Karpas-422 (cell line): ENCODE measurements around the gene FCRLB. TPM values are rescaled to one million over a fixed set of nuclear protein-coding genes. Genes with fewer than 3 reads are reported as not detected.
A peak's percentile ranks its signal among the peaks of the same experiment; 100 is the strongest.

Source experiments
- DNase-seq: peaks from one replicate; pipeline ENCODE4 v3.0.0-alpha.2; 2015
- H2AFZ ChIP-seq: fragments of 200-600 bp; sonication (generic); 2 replicates; pipeline ENCODE4 v1.6.1; 2014; ENCODE audit warnings: antibody characterized with exemption, low read length, mixed read lengths
- H3K27ac ChIP-seq: fragments of 200-600 bp; sonication (generic); 2 replicates; pipeline ENCODE4 v1.5.1; 2014; ENCODE audit warnings: mild to moderate bottlenecking, low read length, moderate library complexity
- H3K27me3 ChIP-seq: fragments of 200-600 bp; sonication (generic); 2 replicates; pipeline ENCODE4 v1.6.1; 2014; ENCODE audit warnings: low read length, mixed read lengths
- H3K36me3 ChIP-seq: fragments of 200-600 bp; sonication (generic); 2 replicates; pipeline ENCODE4 v1.6.1; 2014; ENCODE audit warnings: low read length, mixed read lengths; ENCODE audit not compliant: insufficient read depth
- H3K4me1 ChIP-seq: fragments of 200-600 bp; sonication (generic); 2 replicates; pipeline ENCODE4 v1.6.1; 2014; ENCODE audit warnings: mild to moderate bottlenecking, low read length, mixed read lengths
- H3K4me2 ChIP-seq: fragments of 200-600 bp; sonication (generic); 2 replicates; pipeline ENCODE4 v1.6.1; 2014; ENCODE audit warnings: low read length, low read depth, mild to moderate bottlenecking; ENCODE audit not compliant: poor library complexity, severe bottlenecking
- H3K4me3 ChIP-seq: fragments of 200-600 bp; sonication (generic); 2 replicates; pipeline ENCODE4 v1.5.1; 2014; ENCODE audit warnings: mild to moderate bottlenecking, antibody characterized with exemption, low read length, mixed read lengths
- H3K79me2 ChIP-seq: fragments of 200-600 bp; sonication (generic); 2 replicates; pipeline ENCODE4 v1.6.1; 2014; ENCODE audit warnings: mild to moderate bottlenecking, low read length, mixed read lengths
- H3K9ac ChIP-seq: fragments of 200-600 bp; sonication (generic); 2 replicates; pipeline ENCODE4 v1.6.0; 2014; ENCODE audit warnings: low read length
- H3K9me2 ChIP-seq: fragments of 200-600 bp; sonication (generic), shearing (Covaris generic); replicated peaks from 2 replicates; pipeline ENCODE4 v1.6.0; 2014; ENCODE audit warnings: mild to moderate bottlenecking, low read length, moderate library complexity; ENCODE audit not compliant: insufficient read depth
- H3K9me3 ChIP-seq: fragments of 300-700, 200-600 bp; sonication (generic); 2 replicates; pipeline ENCODE4 v1.6.1; 2014; ENCODE audit warnings: low read length, mixed read lengths
- H4K20me1 ChIP-seq: fragments of 200-600 bp; sonication (generic); 2 replicates; pipeline ENCODE4 v1.6.1; 2014; ENCODE audit warnings: mild to moderate bottlenecking, antibody characterized with exemption, low read length, low read depth; ENCODE audit not compliant: insufficient read depth
- total RNA-seq: library from RNA; depleted of rRNA; stranded (reverse); fragments of >200 nt; shearing (Covaris generic); gene quantifications from 2 replicates; pipeline ENCODE4 v1.2.3, GENCODE V29; 2014; ENCODE audit warnings: low replicate concordance

FCRLB gene
- total RNA-seq, 1 experiment from 2014 or later: 937 TPM

DNA sequence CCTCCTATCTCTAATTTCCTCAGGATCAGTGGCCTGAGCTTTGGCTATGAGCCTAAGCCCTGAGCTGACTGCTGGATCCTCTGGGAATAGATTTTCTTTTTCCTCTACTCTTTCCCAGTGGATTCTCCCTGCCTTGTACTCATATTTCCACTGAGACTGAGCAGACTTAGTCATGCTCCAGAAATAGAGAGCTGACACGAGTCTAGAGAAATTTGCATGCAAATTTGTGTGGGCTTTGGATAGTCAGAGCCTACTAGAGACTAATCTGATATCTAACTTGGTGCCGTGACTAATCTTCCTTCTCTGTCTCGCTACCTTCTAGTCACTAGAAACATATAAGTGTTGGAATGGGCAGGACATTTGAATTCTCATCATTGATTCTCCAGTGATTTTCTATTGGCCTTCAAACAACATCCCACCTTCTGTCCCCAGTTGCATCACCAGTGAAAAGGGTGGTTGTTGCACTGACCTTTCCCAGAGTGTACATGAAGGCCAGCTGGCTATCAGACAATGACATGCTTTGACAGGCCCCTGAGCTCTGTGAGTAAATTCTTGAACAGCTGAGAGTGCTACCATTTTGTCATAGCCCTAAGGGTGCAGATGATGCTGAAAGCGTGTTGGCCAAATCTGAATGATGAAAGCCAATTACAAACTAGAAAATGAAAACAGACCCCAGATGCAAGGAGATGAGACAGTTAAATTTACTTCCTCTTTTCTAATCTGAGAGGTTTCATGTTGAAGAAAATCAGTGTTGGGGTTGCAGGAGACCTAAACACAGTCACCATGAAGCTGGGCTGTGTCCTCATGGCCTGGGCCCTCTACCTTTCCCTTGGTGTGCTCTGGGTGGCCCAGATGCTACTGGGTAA lies 14.6 kb upstream of the FCRLB start, which contains the start of gene FCRLA:
Gene FCRLA (plus strand): TSS at position 748 of the 866 bp plus-strand sequence. CDS start 36 bp downstream, at position 784.
- no peaks in the 10 kb centered on the region for H4K20me1 ChIP-seq
- H3K9me3 ChIP-seq: no peaks in the 10 kb centered on the region
- H3K36me3 ChIP-seq: peaks cover 22% of the 10 kb centered on the region
- H3K4me2 ChIP-seq: peak within 1 kb of the TSS; percentile 81
- no peaks in the 10 kb centered on the region for H3K9me2 ChIP-seq
- peak within 1 kb of the TSS; percentile 76 for H3K9ac ChIP-seq
- no peaks in the 10 kb centered on the region for H3K27me3 ChIP-seq
- H2AFZ ChIP-seq: no peak within 1 kb of the TSS
- H3K27ac ChIP-seq: peak within 1 kb of the TSS; percentile 95
- DNase-seq: peak; percentile 98
- H3K79me2 ChIP-seq: peaks cover 33% of the 10 kb centered on the region
- H3K4me3 ChIP-seq: peak within 1 kb of the TSS; percentile 68
- peaks cover 81% of the 10 kb centered on the region for H3K4me1 ChIP-seq

DNA sequence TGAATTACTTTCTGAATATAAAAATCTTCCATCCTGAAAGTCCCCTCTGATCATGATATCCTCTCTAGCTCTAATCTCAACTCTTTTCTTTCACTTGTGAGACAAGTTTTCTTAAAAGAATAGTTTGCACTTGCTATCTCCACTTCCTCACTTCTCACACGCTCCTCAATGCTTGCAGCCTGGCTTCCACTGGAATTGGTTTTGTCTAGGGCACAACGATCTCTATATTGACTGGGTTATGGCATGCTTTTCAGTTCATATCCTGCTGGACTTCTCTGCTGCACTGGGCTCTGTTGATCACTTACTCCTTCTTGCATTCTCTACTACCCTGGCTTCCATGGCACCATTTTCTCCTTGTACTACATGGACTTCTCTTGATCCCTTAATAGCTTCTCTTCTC lies 13.8 kb upstream of the FCRLB start:
- Histone ChIP-seq H3K9ac (peak overlapping the region; percentile 76), H3K4me1 (peaks cover 89% of the 10 kb centered on the region), H3K4me3 (peak overlapping the region; percentile 68), H3K9me2 (no peaks in the 10 kb centered on the region), H3K4me2 (peak overlapping the region; percentile 81), H3K27ac (peak overlapping the region; percentile 95), H4K20me1 (no peaks in the 10 kb centered on the region), H3K36me3 (peaks cover 30% of the 10 kb centered on the region), H3K9me3 (no peaks in the 10 kb centered on the region), H3K27me3 (no peaks in the 10 kb centered on the region), H3K79me2 (peaks cover 33% of the 10 kb centered on the region), H2AFZ (no peak overlapping the region)
- DNase-seq: peak; percentile 82

DNA sequence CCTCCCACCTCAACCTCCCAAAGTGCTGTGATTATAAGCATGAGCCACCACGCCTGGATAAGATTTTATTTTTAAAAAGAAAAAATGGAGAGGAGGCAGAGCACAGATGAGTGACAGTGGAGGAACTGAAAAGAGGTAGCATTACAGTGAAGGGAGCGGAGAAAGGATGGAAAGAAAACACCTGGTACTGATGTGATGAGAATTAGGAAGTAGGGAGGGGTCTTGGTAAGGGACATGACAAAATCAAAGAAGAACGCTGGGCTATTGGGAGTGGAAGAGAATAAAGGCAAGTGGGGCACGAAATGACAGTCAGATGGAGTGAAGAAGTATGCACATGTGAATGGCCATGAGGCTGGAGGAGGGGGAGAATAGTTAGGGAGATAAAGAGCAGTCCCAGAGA lies 12.0 kb upstream of the FCRLB start:
- peak overlapping the region; percentile 76 for H3K9ac ChIP-seq
- DNase-seq: peak; percentile 75
- H3K27ac ChIP-seq: peak overlapping the region; percentile 95
- H3K79me2 ChIP-seq: peaks cover 33% of the 10 kb centered on the region
- peak overlapping the region; percentile 68 for H3K4me3 ChIP-seq
- no peak overlapping the region for H2AFZ ChIP-seq
- peaks cover 41% of the 10 kb centered on the region for H3K36me3 ChIP-seq
- no peaks in the 10 kb centered on the region for H3K27me3 ChIP-seq
- H3K9me2 ChIP-seq: no peaks in the 10 kb centered on the region
- no peaks in the 10 kb centered on the region for H4K20me1 ChIP-seq
- H3K4me2 ChIP-seq: peak overlapping the region; percentile 81
- no peaks in the 10 kb centered on the region for H3K9me3 ChIP-seq
- H3K4me1 ChIP-seq: peaks cover 86% of the 10 kb centered on the region

DNA sequence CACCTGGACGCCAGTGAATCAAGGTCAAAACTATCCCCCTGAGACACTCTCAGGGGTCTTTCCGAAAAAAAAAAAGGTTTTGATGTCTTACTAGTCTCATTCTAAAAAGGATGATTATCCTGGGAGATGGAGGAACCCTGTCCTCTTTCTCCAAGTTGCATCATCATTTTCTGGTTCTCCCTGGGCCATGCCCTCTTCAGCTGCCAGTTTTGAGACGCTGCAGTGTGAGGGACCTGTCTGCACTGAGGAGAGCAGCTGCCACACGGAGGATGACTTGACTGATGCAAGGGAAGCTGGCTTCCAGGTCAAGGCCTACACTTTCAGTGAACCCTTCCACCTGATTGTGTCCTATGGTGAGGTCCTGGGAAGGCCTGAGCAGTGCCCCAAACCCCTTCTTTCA lies 10.8 kb upstream of the FCRLB start:
- Histone ChIP-seq H3K27ac (peak overlapping the region; percentile 95), H3K4me2 (peak overlapping the region; percentile 81), H2AFZ (no peak overlapping the region), H4K20me1 (no peaks in the 10 kb centered on the region), H3K36me3 (peaks cover 41% of the 10 kb centered on the region), H3K27me3 (no peaks in the 10 kb centered on the region), H3K79me2 (peaks cover 33% of the 10 kb centered on the region), H3K9ac (peak overlapping the region; percentile 76), H3K9me2 (no peaks in the 10 kb centered on the region), H3K4me3 (peak overlapping the region; percentile 68; the same call in 1 of the 2 replicates), H3K9me3 (no peaks in the 10 kb centered on the region), H3K4me1 (peaks cover 86% of the 10 kb centered on the region)
- peak; percentile 71 for DNase-seq

DNA sequence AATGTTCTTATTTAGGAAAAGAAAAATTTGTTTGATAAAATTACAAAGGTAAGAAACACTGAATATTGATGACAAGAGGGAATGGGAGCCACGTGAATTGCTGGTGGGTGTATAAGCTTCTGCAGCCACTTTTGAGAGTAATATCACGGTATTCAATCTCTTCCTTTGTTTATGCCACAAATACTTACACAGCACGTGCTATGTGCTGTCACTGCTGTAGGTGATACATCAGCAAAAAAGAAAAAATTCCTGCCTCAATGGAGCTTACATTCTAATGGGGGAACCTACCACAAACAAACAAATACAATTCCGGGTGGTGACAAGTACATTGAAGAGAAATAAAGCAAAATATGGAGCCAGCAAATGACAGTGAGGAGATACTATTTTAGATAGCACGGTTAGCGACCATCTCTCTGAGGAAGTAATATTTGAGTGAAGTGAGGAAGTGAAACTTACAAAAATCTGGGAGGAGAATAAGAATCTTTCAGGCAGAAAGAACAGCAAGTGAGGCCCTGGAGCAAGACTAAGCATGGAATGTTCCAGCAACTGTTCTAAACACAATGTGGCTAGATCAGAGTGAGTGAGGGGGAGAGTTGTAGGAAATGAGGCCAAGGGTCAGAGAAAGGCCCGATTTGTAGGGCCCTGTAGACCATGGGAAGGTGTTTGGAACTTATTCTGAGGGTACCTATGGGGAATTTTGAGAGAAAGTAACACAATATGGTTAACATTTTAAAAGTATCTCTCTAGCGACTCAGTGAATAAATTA lies 2.6 kb upstream of the FCRLB start:
- Histone ChIP-seq H3K9me3 (no peaks in the 10 kb centered on the region), H3K27ac (peak overlapping the region; percentile 95), H4K20me1 (peaks cover 19% of the 10 kb centered on the region), H3K4me1 (peaks cover 97% of the 10 kb centered on the region), H3K9ac (peak overlapping the region; percentile 66), H3K36me3 (peaks cover 19% of the 10 kb centered on the region), H3K4me3 (peak overlapping the region; percentile 43), H3K9me2 (no peaks in the 10 kb centered on the region), H2AFZ (no peak overlapping the region), H3K27me3 (no peaks in the 10 kb centered on the region), H3K79me2 (peaks cover 21% of the 10 kb centered on the region), H3K4me2 (peak overlapping the region; percentile 86)
- DNase-seq: peak; percentile 98

DNA sequence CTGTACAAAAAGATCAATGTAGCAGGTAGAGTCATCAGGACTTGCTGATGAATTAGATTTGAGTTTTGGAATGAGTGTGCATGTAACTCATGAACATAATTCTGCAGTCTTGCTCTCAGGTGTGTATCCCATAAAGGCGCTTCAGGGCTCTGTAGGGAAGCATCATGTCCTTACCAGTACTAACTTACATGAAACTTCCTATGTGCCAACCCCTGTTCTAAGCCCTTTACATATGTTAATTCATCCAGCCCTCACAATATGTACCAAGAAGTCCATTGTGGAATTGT lies 2.1 kb upstream of the FCRLB start:
- peaks cover 21% of the 10 kb centered on the region for H4K20me1 ChIP-seq
- peak overlapping the region; percentile 86 for H3K4me2 ChIP-seq
- peaks cover 23% of the 10 kb centered on the region for H3K36me3 ChIP-seq
- peaks cover 100% of the 10 kb centered on the region for H3K4me1 ChIP-seq
- H3K4me3 ChIP-seq: peak overlapping the region; percentile 43
- H3K9ac ChIP-seq: peak overlapping the region; percentile 66
- peak; percentile 68 for DNase-seq
- H2AFZ ChIP-seq: no peak overlapping the region
- H3K27me3 ChIP-seq: no peaks in the 10 kb centered on the region
- H3K9me3 ChIP-seq: no peaks in the 10 kb centered on the region
- H3K79me2 ChIP-seq: peaks cover 22% of the 10 kb centered on the region
- H3K9me2 ChIP-seq: no peaks in the 10 kb centered on the region
- H3K27ac ChIP-seq: peak overlapping the region; percentile 95

DNA sequence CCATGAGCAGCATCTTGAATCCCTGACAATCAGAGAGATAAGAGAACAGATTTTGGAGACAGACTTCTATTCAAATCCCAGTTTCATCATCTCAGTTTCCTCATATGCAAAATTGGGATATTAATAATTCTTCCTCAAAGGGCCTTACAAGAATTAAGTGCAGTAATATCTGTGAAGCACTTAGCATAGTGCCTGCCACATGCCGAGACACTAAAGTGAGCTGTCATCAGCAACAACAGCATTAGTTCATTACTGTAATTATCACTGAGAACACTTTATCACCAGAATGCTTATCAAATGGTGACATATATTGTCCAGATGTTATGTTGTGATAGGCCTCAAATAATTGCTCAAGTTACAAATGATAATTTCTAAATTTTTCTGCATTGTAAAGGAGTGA lies 922 bp upstream of the FCRLB start:
- DNase-seq: peak; percentile 99
- H3K79me2 ChIP-seq: peaks cover 22% of the 10 kb centered on the region

DNA sequence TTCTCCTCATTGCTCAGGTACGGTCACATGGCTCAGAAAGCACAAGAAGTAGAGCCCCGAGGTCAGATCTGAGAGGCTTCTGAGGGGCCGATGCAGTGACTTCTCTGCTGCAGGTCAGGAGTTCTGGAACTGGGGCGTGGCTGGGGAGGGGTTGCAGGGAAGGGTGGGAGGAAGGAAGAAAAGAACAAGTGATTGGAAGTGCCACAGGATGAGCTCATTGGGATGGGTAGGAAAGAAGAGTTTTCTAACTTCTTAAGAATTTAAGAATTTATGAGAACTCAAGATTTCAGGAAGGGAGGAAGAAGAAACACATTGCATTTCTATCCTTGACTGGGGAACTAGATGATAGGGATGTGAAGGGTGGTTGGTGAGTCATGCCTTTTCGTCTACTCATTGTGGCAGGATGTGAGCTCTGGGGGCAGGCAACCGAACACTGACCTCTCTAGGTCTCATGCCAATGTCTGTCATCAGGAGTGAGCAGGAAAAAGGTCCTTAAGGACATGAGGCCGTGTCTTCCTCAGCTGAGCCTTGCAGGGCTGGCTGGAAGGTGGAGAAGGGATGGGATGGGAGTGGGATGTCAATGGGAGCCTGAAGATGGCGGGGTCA lies 497 bp downstream of the FCRLB start:
- H3K9ac ChIP-seq: peak overlapping the region; percentile 80
- H3K4me3 ChIP-seq: peak overlapping the region; percentile 70
- no peaks in the 10 kb centered on the region for H3K27me3 ChIP-seq
- peaks cover 43% of the 10 kb centered on the region for H3K36me3 ChIP-seq
- peaks cover 100% of the 10 kb centered on the region for H3K4me1 ChIP-seq
- no peaks in the 10 kb centered on the region for H3K9me2 ChIP-seq
- H3K79me2 ChIP-seq: peaks cover 22% of the 10 kb centered on the region
- peak overlapping the region; percentile 95 for H3K27ac ChIP-seq
- peak overlapping the region; percentile 86 for H3K4me2 ChIP-seq
- H3K9me3 ChIP-seq: no peaks in the 10 kb centered on the region
- H2AFZ ChIP-seq: no peak overlapping the region
- H4K20me1 ChIP-seq: peaks cover 42% of the 10 kb centered on the region
- DNase-seq: peak; percentile 85

More for the DNA sequence above, 922 bp upstream of the FCRLB start:
- H3K9ac ChIP-seq: peak overlapping the region; percentile 80
- H3K4me3 ChIP-seq: peak overlapping the region; percentile 70
- H3K4me2 ChIP-seq: peak overlapping the region; percentile 86
- H3K9me2 ChIP-seq: no peaks in the 10 kb centered on the region
- no peak overlapping the region for H2AFZ ChIP-seq
- peaks cover 30% of the 10 kb centered on the region for H4K20me1 ChIP-seq
- H3K27ac ChIP-seq: peak overlapping the region; percentile 95
- H3K36me3 ChIP-seq: peaks cover 32% of the 10 kb centered on the region
- H3K9me3 ChIP-seq: no peaks in the 10 kb centered on the region
- H3K27me3 ChIP-seq: no peaks in the 10 kb centered on the region
- H3K4me1 ChIP-seq: peaks cover 100% of the 10 kb centered on the region
